Psoas muscle (tissue), 8 donors: Measurements from ENCODE around the gene SEPHS1. TPM values are rescaled to one million over a fixed set of nuclear protein-coding genes. Genes with fewer than 3 reads are reported as not detected.

Experiments
- ATAC-seq, 4 donors: fragments of 200-7000 bp; cut with Tn5 transposase; one replicate each; pipeline ENCODE4 v1.9.1; 2020; ENCODE audit warnings: moderate library complexity in 3 of 4, mild to moderate bottlenecking in 2 of 4
- DNase-seq, 2 donors: peaks; one replicate each; pipeline ENCODE4 v3.0.0-alpha.2; 2020
- H3K27ac ChIP-seq: fragments of 200-600 bp; one replicate; pipeline ENCODE4 v1.8.0; 2022
- H3K27me3 ChIP-seq, 3 donors: fragments of 200-600 bp in 1 of 3; one replicate each; pipeline versions ENCODE4 v1.6.1 to v1.8.0; 2013 to 2022; ENCODE audit warnings: low read length in 2 of 3, mild to moderate bottlenecking in 2 of 3, moderate library complexity in 1 of 3; ENCODE audit not compliant: insufficient read depth in 3 of 3
- H3K36me3 ChIP-seq, 2 donors: fragments of 200-600 bp in 1 of 2; one replicate each; pipeline versions ENCODE4 v1.6.1 to v1.8.0; 2013 to 2022; ENCODE audit warnings: low read depth in 1 of 2, mild to moderate bottlenecking in 1 of 2, moderate library complexity in 1 of 2; ENCODE audit not compliant: insufficient read depth in 1 of 2
- H3K4me1 ChIP-seq: fragments of 200-600 bp; one replicate; pipeline ENCODE4 v1.8.0; 2022
- H3K4me3 ChIP-seq: fragments of 200-600 bp; one replicate; pipeline ENCODE4 v1.8.0; 2022; ENCODE audit warnings: mild to moderate bottlenecking
- H3K9me3 ChIP-seq: fragments of 200-600 bp; one replicate; pipeline ENCODE4 v1.8.0; 2022
- WGBS, 3 donors: extraction: QIAGEN DNeasy Blood & Tissue Kit; methylation state at CpG; one replicate each; pipeline versions ENCODE4 v1.1.6 to v1.1.7; 2013; 5-methylcytosine and 5-hydroxymethylcytosine counted together
- intact Hi-C, 2 donors: fragments of 100-400 bp; cut with DNase I; formaldehyde crosslinking; loops; one replicate each; pipeline versions ENCODE4 v1.11.0 to v1.14.2; 2022
- polyA plus RNA-seq, 3 donors: library from polyadenylated mRNA; stranded (reverse); fragments of 200-250 nt; gene quantifications; one replicate each; pipeline ENCODE4 v1.2.3, GENCODE V29; 2013
- total RNA-seq, 4 donors: library from RNA; stranded (reverse); fragmentation: NEBNext Ultra II Directional in 2 of 4; extraction: Animal tissue kit (Norgen Biotek cat#: 25700) in 2 of 4; gene quantifications; one replicate each; pipeline versions ENCODE4 v1.2.1 to v1.2.4, GENCODE V29; 2021 to 2023
- TF ChIP-seq, protein P1 (sequence below): fragments of 200-600 bp; IDR thresholded peaks from one replicate; pipeline ENCODE4 v1.8.0; 2022; ENCODE audit warnings: antibody characterized with exemption
- donor health status: healthy with polysubstance abuse.
- donor health status: DM: no; HTN: no; CAD: no; lungs with moderate emphysema.
- donor health status: Bipolar disorder and iron deficiency.
- donor health status: healthy.
- donor health status: DM: yes; HTN: yes; CAD: no.
- donor health status: DM: no; HTN: no; CAD: no.
- donor health status: DM: no; HTN: no; CAD: no.
- donor health status: DM: yes; HTN: yes; CAD: no.

Gene SEPHS1
- total and polyA plus RNA-seq, 7 donors = 25.1 to 61.0 (median 27.1) TPM

GRCh38 chr10:13311177-13311575 lies 36.9 kb downstream of the SEPHS1 start:
- WGBS, 3 donors = 63 to 76% (median 74%) methylated on average over 5 of the region's 5 CpGs
- DNase-seq = no peak
- TF ChIP-seq, protein P1, sequence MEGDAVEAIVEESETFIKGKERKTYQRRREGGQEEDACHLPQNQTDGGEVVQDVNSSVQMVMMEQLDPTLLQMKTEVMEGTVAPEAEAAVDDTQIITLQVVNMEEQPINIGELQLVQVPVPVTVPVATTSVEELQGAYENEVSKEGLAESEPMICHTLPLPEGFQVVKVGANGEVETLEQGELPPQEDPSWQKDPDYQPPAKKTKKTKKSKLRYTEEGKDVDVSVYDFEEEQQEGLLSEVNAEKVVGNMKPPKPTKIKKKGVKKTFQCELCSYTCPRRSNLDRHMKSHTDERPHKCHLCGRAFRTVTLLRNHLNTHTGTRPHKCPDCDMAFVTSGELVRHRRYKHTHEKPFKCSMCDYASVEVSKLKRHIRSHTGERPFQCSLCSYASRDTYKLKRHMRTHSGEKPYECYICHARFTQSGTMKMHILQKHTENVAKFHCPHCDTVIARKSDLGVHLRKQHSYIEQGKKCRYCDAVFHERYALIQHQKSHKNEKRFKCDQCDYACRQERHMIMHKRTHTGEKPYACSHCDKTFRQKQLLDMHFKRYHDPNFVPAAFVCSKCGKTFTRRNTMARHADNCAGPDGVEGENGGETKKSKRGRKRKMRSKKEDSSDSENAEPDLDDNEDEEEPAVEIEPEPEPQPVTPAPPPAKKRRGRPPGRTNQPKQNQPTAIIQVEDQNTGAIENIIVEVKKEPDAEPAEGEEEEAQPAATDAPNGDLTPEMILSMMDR = no peak
- no peak for ATAC-seq
- Histone ChIP-seq H3K4me1 (no peaks in the 10 kb centered on the region), H3K27ac (no peak overlapping the region), H3K4me3 (no peak overlapping the region), H3K36me3 (no peaks in the 10 kb centered on the region), H3K9me3 (no peaks in the 10 kb centered on the region), H3K27me3 (no peaks in the 10 kb centered on the region)
- intact Hi-C loops = no loop called here

- Histone ChIP-seq H3K4me1 (no peaks in the 10 kb centered on the region), H3K27ac (no peak overlapping the region), H3K27me3 (no peaks in the 10 kb centered on the region), H3K9me3 (no peaks in the 10 kb centered on the region), H3K4me3 (no peak overlapping the region), H3K36me3 (no peaks in the 10 kb centered on the region)
- intact Hi-C loops = no loop called here
- WGBS, 3 donors = 88 to 94% (median 92%) methylated on average over 7 of the region's 7 CpGs
- ATAC-seq = no peak
- DNase-seq = no peak
- TF ChIP-seq, protein P1 = no peak
Measured at GRCh38 chr10:13310518-13311176, 37.4 kb downstream of the SEPHS1 start.

GRCh38 chr10:13309792-13310191 lies 38.3 kb downstream of the SEPHS1 start:
- H3K27ac ChIP-seq = no peak overlapping the region
- H3K36me3 ChIP-seq = no peaks in the 10 kb centered on the region
- intact Hi-C loops = no loop called here
- ATAC-seq = no peak
- no peak for DNase-seq
- H3K9me3 ChIP-seq = no peaks in the 10 kb centered on the region
- TF ChIP-seq, protein P1 = no peak
- H3K4me1 ChIP-seq = no peaks in the 10 kb centered on the region
- no peaks in the 10 kb centered on the region for H3K27me3 ChIP-seq
- WGBS, 3 donors = 96 to 100% (median 96%) methylated on average over 2 of the region's 2 CpGs
- no peak overlapping the region for H3K4me3 ChIP-seq

GRCh38 chr10:13308096-13308495 lies 40.0 kb downstream of the SEPHS1 start:
- Histone ChIP-seq H3K36me3 (no peaks in the 10 kb centered on the region), H3K27ac (no peak overlapping the region), H3K9me3 (no peaks in the 10 kb centered on the region), H3K4me1 (no peaks in the 10 kb centered on the region), H3K27me3 (no peaks in the 10 kb centered on the region), H3K4me3 (no peak overlapping the region)
- ATAC-seq (no peak), DNase-seq (no peak)
- intact Hi-C loops = no loop called here
- TF ChIP-seq, protein P1 = no peak
- 71 to 73% (median 73%) methylated on average over 6 of the region's 6 CpGs for WGBS, 3 donors

DNA sequence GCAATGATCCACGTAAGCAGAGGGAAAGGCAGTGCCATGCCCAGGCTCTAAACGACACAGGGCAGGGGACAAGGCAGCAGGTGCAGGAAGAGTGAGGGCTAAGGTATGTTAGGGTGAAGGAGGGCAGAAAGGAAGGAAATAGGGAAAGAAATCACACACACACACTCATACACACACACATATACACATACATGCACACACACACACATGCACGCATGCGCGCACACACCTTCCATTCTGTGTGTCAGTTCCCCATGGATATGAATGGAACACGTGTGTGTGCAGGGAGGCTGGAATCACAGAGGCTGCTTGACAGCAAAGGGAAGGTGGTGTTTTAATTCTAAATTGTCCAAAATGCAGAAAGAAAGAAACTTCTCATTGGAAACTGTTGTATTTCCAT lies 42.0 kb downstream of the SEPHS1 start:
- Histone ChIP-seq H3K4me1 (peaks cover 3% of the 10 kb centered on the region), H3K27me3 (no peaks in the 10 kb centered on the region), H3K4me3 (no peak overlapping the region), H3K9me3 (no peaks in the 10 kb centered on the region), H3K36me3 (no peaks in the 10 kb centered on the region), H3K27ac (no peak overlapping the region)
- DNase-seq (no peak), ATAC-seq (no peak)
- TF ChIP-seq, protein P1 = no peak
- intact Hi-C loops = no loop called here
- WGBS, 3 donors = 82 to 87% (median 85%) methylated on average over 6 of the region's 6 CpGs
